Esophagus mucosa (tissue), 1 donor: Measurements from ENCODE around the gene ADGRG1. TPM values are rescaled to one million over a fixed set of nuclear protein-coding genes. Genes with fewer than 3 reads are reported as not detected.
"Not testable (repeated sequence)": the region's sequence is repeated elsewhere in the genome, so short reads cannot be mapped to it uniquely, and the experiment has no call there.

Source experiments
- ATAC-seq: fragments of 200-7000 bp; cut with Tn5 transposase; one replicate; pipeline ENCODE4 v1.9.1; 2020
- total RNA-seq: library from RNA; stranded (reverse); gene quantifications from one replicate; pipeline ENCODE4 v1.2.4, GENCODE V29; 2023
- donor health status: DM: yes; HTN: yes; CAD: no.

The ADGRG1 gene
- total RNA-seq = 93.7 TPM

- ATAC-seq = peak; percentile 93
Measured at GRCh38 chr16:57628008-57628781, at the start of gene ADGRG1. Gene ADGRG1 (plus strand): TSS chr16:57628630. CDS start chr16:57650288, 21,658 bp downstream.

GRCh38 chr16:57579361-57579665 lies 49.1 kb upstream of the ADGRG1 start:
- ATAC-seq = no peak

- ATAC-seq = no peak
Measured at GRCh38 chr16:57585051-57585687, 43.3 kb upstream of the ADGRG1 start.

- no peak for ATAC-seq
Measured at GRCh38 chr16:57588831-57589230, 39.6 kb upstream of the ADGRG1 start.

GRCh38 chr16:57589374-57589773 lies 39.1 kb upstream of the ADGRG1 start:
- no peak for ATAC-seq

GRCh38 chr16:57590654-57591085 lies 37.8 kb upstream of the ADGRG1 start:
- ATAC-seq = peak; percentile 75

- ATAC-seq = peak; percentile 90
Measured at GRCh38 chr16:57591086-57591869, 37.2 kb upstream of the ADGRG1 start.

- no peak for ATAC-seq
Measured at GRCh38 chr16:57591870-57592485, 36.5 kb upstream of the ADGRG1 start.

GRCh38 chr16:57592591-57593003 lies 35.8 kb upstream of the ADGRG1 start:
- no peak for ATAC-seq

GRCh38 chr16:57593021-57593420 lies 35.4 kb upstream of the ADGRG1 start:
- ATAC-seq = peak; percentile 50

GRCh38 chr16:57593990-57594389 lies 34.4 kb upstream of the ADGRG1 start:
- ATAC-seq = no peak

- ATAC-seq = no peak
Measured at GRCh38 chr16:57594531-57595031, 33.8 kb upstream of the ADGRG1 start.

GRCh38 chr16:57596234-57596633 lies 32.2 kb upstream of the ADGRG1 start:
- not testable (repeated sequence) for ATAC-seq

GRCh38 chr16:57598437-57598836 lies 30.0 kb upstream of the ADGRG1 start:
- no peak for ATAC-seq

- peak; percentile 86 for ATAC-seq
Measured at GRCh38 chr16:57600048-57600835, 28.2 kb upstream of the ADGRG1 start.

GRCh38 chr16:57600952-57601580 lies 27.4 kb upstream of the ADGRG1 start:
- ATAC-seq = no peak

GRCh38 chr16:57601801-57602478 lies 26.5 kb upstream of the ADGRG1 start:
- no peak for ATAC-seq

GRCh38 chr16:57603115-57604024 lies 25.1 kb upstream of the ADGRG1 start:
- no peak for ATAC-seq

- ATAC-seq = no peak
Measured at GRCh38 chr16:57604177-57604576, 24.3 kb upstream of the ADGRG1 start.
